ENCODE results near the gene PTBP2.
A peak's percentile ranks its signal among the peaks of the same experiment; 100 is the strongest.

The PTBP2 gene

GRCh38 chr1:96825950-96826576, 104.5 kb downstream of the PTBP2 start:
- DNase-seq: no peak

- no peak for DNase-seq
These were observed 111.8 kb downstream of the PTBP2 start for GRCh38 chr1:96833376-96833775.

- no peak for DNase-seq
These were observed 113.4 kb downstream of the PTBP2 start for GRCh38 chr1:96834986-96835385.

- DNase-seq: no peak
These were observed 115.6 kb downstream of the PTBP2 start for GRCh38 chr1:96837057-96837780.

- DNase-seq: no peak
These were observed 116.2 kb downstream of the PTBP2 start for GRCh38 chr1:96837781-96838216.

- DNase-seq: no peak
These were observed 118.8 kb downstream of the PTBP2 start for GRCh38 chr1:96840396-96840795.

- no peak for DNase-seq
These were observed 120.6 kb downstream of the PTBP2 start for GRCh38 chr1:96842215-96842614.

GRCh38 chr1:96843196-96843595, 121.6 kb downstream of the PTBP2 start:
- DNase-seq: no peak

GRCh38 chr1:96843601-96844000, 122.0 kb downstream of the PTBP2 start:
- DNase-seq: no peak

GRCh38 chr1:96845464-96845863, 123.9 kb downstream of the PTBP2 start:
- DNase-seq: peak; percentile 11

GRCh38 chr1:96861836-96862235, 140.3 kb downstream of the PTBP2 start:
- no peak for DNase-seq

GRCh38 chr1:96863449-96863848, 141.9 kb downstream of the PTBP2 start:
- DNase-seq: no peak

Measured in 8988T (cell line).